Right ventricle myocardium superior (tissue), 1 donor: Measurements from ENCODE around the gene KANSL1. TPM values are rescaled to one million over a fixed set of nuclear protein-coding genes. Genes with fewer than 3 reads are reported as not detected.
A peak's percentile ranks its signal among the peaks of the same experiment; 100 is the strongest.
"Not testable (repeated sequence)": the region's sequence is repeated elsewhere in the genome, so short reads cannot be mapped to it uniquely, and the experiment has no call there.

Experiments used
- ATAC-seq: fragments of 200-7000 bp; cut with Tn5 transposase; one replicate; pipeline ENCODE4 v1.9.1; 2020; ENCODE audit warnings: mild to moderate bottlenecking; ENCODE audit not compliant: poor library complexity
- DNase-seq: peaks from one replicate; pipeline ENCODE4 v3.0.0-alpha.2; 2020
- intact Hi-C: fragments of 100-400 bp; cut with DNase I; formaldehyde crosslinking; loops from one replicate; pipeline ENCODE4 v1.11.2; 2022
- total RNA-seq: library from RNA; stranded (reverse); fragmentation: NEBNext Ultra II Directional; extraction: Animal tissue kit (Norgen Biotek cat#: 25700); gene quantifications from one replicate; pipeline ENCODE4 v1.2.1, GENCODE V29; 2021
- donor health status: DM: no; HTN: yes; CAD: no; lungs with severe emphysema.

Gene KANSL1
- total RNA-seq, 1 donor from 2014 or later: 25.1 TPM

- intact Hi-C loops: no loop called here
- ATAC-seq: no peak
- no peak for DNase-seq
These were observed 68.3 kb downstream of the KANSL1 start for GRCh38 chr17:46124695-46125592.

GRCh38 chr17:46123607-46124006 lies 69.6 kb downstream of the KANSL1 start:
- no peak for ATAC-seq
- intact Hi-C loops: no loop called here
- DNase-seq: no peak

- DNase-seq: no peak
- no peak for ATAC-seq
- intact Hi-C loops: no loop called here
These were observed 70.8 kb downstream of the KANSL1 start for GRCh38 chr17:46122486-46122871.

GRCh38 chr17:46121841-46122485 lies 71.3 kb downstream of the KANSL1 start:
- intact Hi-C loops: no loop called here
- DNase-seq: no peak
- ATAC-seq: no peak

GRCh38 chr17:46121165-46121764 lies 72.0 kb downstream of the KANSL1 start:
- DNase-seq (no peak), ATAC-seq (peak; percentile 52)
- intact Hi-C loops: no loop called here

GRCh38 chr17:46120537-46120936 lies 72.7 kb downstream of the KANSL1 start:
- ATAC-seq: no peak
- intact Hi-C loops: no loop called here
- no peak for DNase-seq

GRCh38 chr17:46120078-46120477 lies 73.2 kb downstream of the KANSL1 start:
- intact Hi-C loops: no loop called here
- DNase-seq (no peak), ATAC-seq (no peak)

GRCh38 chr17:46118964-46119363 lies 74.3 kb downstream of the KANSL1 start:
- ATAC-seq (no peak), DNase-seq (no peak)
- intact Hi-C loops: no loop called here

GRCh38 chr17:46117850-46118696 lies 75.2 kb downstream of the KANSL1 start:
- ATAC-seq: no peak
- intact Hi-C loops: no loop called here

GRCh38 chr17:46117117-46117516 lies 76.1 kb downstream of the KANSL1 start:
- DNase-seq (no peak), ATAC-seq (no peak)
- intact Hi-C loops: no loop called here

More at GRCh38 chr17:46117850-46118696, 75.2 kb downstream of the KANSL1 start:
- DNase-seq: no peak

GRCh38 chr17:46115699-46116098 lies 77.5 kb downstream of the KANSL1 start:
- intact Hi-C loops: no loop called here
- DNase-seq (no peak), ATAC-seq (peak; percentile 65)

- intact Hi-C loops, DNase-seq, ATAC-seq: not testable (repeated sequence)
These were observed 82.0 kb downstream of the KANSL1 start for GRCh38 chr17:46111236-46111635.

- DNase-seq (no peak), ATAC-seq (no peak)
- intact Hi-C loops: no loop called here
These were observed 83.0 kb downstream of the KANSL1 start for GRCh38 chr17:46110219-46110618.

- ATAC-seq (peak; percentile 39), DNase-seq (no peak)
- intact Hi-C loops: no loop called here
These were observed 83.5 kb downstream of the KANSL1 start for GRCh38 chr17:46109603-46110189.

- intact Hi-C loops: no loop called here
- DNase-seq (no peak), ATAC-seq (peak; percentile 20)
These were observed 84.6 kb downstream of the KANSL1 start for GRCh38 chr17:46108550-46109110.

GRCh38 chr17:46108120-46108519 lies 85.1 kb downstream of the KANSL1 start:
- ATAC-seq: peak; percentile 18
- intact Hi-C loops: no loop called here
- no peak for DNase-seq

GRCh38 chr17:46106966-46107644 lies 86.1 kb downstream of the KANSL1 start:
- DNase-seq (no peak), ATAC-seq (no peak)
- intact Hi-C loops: no loop called here

- ATAC-seq, intact Hi-C loops, DNase-seq: not testable (repeated sequence)
These were observed 90.4 kb downstream of the KANSL1 start for GRCh38 chr17:46102806-46103205.
